GM12873 (cell line): Measurements from ENCODE around the gene COL2A1.

Source experiments
- TF ChIP-seq, protein P1 (sequence below): IDR thresholded peaks from 2 replicates; pipeline ENCODE4 v1.5.1; 2012; ENCODE audit warnings: low read depth, mild to moderate bottlenecking, moderate library complexity, low read length, control low read depth; ENCODE audit not compliant: insufficient read depth; ENCODE audit errors: missing control alignments

The COL2A1 gene

DNA sequence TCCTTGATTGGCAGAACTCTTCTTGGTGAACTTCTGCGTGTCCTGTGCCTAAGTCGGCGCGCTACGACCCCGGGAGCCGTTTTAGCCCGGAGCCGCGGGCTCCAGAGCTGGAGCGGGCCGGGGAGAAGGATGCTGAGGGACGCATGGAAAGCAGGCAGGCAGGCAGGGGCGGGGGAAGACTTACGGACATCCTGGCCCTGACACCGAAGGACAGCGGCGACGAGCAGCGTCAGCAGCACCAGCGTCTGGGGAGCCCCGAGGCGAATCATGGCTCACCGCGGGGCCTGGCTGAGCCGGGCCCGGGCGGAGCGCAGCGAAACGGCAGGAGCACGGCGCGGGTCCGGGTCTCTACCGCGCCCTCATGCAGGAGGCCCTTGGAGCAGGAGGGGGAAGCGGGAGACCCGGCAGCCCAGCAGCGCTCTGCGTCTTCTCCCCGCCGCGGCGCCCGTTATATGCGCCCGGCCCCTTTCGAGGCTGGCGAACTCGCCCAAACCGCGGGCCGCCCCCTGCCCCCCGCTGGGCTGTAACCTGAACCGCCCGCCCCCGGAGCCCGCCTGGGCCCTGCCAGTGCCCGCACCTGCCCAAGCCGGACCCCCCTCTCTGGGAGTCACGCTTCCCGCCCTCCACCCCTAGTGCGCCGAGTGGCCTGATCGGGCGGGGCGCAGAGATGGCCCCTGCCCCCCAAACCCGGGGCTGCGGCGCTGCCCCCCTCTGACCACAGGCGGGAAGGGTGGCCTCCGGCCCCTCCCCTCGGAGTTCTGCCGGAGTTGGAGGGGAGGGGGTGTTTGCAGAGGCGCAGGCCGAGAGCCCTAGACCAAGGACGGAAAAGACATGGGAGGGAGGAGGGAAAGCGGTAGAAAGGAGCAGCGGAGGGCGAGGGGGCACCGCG is at the start of gene COL2A1:
Gene COL2A1 (minus strand): TSS at position 424 of the 889 bp plus-strand sequence. CDS start 155 bp downstream, at position 269.
- TF ChIP-seq, protein P1, sequence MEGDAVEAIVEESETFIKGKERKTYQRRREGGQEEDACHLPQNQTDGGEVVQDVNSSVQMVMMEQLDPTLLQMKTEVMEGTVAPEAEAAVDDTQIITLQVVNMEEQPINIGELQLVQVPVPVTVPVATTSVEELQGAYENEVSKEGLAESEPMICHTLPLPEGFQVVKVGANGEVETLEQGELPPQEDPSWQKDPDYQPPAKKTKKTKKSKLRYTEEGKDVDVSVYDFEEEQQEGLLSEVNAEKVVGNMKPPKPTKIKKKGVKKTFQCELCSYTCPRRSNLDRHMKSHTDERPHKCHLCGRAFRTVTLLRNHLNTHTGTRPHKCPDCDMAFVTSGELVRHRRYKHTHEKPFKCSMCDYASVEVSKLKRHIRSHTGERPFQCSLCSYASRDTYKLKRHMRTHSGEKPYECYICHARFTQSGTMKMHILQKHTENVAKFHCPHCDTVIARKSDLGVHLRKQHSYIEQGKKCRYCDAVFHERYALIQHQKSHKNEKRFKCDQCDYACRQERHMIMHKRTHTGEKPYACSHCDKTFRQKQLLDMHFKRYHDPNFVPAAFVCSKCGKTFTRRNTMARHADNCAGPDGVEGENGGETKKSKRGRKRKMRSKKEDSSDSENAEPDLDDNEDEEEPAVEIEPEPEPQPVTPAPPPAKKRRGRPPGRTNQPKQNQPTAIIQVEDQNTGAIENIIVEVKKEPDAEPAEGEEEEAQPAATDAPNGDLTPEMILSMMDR, result no peak

DNA sequence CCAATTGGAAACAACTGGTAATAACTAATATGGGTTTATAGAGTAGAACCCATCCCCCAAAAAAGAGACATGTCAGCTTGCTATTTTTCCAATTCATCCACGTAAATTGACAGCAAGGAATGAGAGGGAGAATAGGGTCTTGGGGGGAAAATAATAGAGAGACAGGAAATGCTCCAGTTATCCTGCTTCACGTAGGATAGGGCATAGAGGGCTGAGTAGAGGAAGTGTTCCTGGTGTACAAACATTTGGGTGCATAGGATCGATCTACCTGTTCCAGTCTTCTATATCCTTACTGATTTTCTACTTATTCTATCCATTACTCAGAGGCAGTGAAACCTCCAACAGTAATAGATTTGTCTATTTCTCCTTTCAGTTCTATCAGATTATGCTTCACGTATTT is 49.6 kb upstream of the COL2A1 start:
- TF ChIP-seq, protein P1, result no peak

DNA sequence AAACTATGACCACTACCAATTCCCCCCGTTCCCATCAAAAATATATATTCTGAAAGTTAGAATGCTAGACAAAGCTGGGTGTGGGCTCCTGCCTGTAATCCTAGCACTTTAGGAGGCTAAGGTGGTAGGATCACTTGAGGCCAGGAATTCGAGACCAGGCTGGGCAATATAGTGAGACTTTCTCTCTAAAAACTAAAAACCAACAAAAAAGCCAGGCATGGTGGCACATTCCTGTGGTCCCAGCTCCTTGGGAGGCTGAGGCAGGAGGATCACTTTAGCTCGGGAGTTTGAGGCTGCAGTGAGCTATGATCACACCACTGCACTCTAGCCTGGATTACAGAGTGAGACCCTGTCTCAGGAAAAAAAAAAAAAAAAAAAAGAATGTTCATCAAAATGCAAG is 48.8 kb upstream of the COL2A1 start:
- TF ChIP-seq, protein P1, result no peak

DNA sequence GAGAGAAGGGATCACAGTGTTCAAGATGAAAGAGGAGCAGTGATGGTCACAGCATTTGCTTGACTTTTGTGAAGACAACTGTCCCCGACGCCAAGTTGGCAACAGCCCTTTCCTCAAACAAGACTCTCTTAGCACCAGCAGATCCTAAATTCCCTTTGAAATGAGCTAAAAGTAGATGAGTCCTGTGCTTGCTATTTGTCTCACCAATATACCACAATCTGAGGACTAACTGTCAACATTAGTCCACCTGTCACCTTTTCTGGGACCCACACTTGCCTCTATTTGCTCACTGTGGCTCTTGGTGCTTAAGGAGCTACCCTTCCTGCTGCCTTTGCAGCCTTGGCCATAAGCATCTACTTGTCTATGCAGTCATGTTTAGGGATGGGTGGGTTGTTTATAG is 47.4 kb upstream of the COL2A1 start:
- TF ChIP-seq, protein P1, result no peak

DNA sequence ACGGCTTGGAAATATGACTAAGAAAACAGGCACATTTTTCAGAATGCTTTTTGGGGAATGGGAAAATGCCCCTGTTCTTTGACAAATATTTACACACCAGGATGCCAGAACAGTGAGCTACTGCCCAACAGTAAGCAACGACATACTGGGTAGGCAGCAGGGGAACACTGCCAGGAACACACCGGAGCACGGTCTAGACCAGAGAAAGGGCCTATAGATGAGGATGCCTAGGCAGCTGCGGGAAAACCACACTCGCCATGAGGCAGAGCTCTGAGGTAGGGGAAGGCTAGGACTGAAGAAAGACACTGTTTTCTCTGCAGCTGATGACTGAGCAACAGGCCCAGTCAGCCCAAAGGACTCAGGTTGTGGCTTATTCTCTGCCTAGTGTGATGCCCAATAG is 45.9 kb upstream of the COL2A1 start:
- TF ChIP-seq, protein P1, result no peak

DNA sequence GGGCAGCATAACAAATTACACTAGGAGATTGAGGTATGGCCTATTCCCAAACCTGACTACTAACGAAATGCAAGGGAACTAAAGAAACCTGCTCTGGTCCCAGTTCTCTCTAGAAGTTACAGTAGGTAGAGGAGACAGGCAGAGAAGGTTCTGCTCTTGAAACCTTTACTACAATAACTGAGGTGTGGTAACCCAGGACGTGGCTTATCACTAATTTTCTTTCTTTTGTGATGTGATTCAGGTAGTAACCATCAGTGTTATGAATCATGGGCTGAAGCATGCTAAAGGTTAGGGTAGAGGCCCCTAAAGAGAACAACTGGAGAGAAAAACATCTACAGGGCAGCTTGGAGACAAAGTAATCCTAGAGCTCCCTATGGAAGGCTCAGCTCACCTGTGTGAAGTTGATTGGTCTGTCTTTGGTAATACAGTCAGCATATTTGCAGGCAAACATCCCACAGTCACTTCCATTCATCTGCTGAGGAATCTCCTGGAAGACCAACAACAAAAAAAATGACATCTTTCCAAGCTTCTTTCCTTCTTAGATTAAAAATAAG is 41.8 kb upstream of the COL2A1 start:
- TF ChIP-seq, protein P1, result no peak

DNA sequence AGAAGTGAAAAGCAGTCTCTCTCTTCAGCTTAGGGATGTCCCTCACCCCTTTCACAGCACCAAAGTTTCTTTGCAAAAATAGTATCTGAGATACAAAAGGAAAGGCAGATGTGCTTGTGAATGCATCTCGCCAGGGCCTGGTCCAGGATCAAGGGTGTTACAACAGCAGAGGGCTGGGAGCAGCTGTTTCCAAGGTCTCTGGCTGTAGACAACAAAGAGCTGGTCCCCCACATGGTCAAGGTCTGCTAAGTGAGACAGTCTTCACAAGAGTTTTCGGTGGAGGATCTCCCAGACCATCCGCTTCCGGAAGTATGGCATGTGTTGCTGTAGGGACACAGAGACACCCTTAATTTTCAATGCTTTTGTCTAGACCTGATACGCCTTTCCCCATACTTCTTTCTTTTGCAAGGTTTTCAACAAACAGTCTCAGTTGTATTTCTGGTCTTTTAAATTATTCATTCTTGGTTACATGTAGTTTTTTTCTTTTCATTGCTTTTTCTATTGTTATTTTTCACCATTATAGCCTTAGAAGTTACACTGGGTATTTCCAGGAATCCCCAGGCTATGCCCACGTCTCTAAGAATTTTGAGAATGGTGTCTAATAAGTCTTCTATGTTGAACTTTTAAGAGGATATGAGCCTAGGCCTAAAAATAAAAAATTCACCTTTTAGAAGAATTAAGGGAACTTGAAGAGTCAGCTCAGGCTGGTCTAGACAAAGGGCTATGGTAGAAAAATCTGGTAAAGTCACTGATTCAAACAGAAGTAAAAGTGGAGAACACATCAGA is 41.0 kb upstream of the COL2A1 start:
- TF ChIP-seq, protein P1, result no peak
